ENCODE data around the gene TNRC6B.

DNA sequence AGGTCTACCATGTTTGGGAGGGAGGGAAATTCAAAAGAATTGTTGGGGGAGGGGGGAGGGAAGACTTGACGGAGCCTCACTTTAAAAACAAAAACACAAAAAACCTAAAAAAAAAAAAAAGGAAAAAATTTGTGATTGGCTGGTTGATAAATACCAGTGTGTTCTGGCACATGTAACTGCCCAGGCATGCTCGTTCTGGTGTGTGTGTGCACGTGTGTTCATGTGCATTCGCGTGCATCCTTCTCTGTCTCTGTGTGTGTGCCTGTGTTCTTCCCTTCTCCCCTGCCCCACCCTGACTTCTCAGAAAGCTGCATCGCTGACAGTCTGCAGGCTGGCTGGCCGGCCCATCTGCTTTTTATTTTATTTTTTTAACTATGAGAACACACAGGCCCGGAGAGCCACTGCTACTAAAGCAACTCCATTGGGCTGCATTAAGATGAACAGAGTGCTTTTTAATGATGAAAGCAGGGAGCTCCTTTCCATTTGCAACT, 146.0 kb downstream of the TNRC6B start:
- TF ChIP-seq, protein P1, sequence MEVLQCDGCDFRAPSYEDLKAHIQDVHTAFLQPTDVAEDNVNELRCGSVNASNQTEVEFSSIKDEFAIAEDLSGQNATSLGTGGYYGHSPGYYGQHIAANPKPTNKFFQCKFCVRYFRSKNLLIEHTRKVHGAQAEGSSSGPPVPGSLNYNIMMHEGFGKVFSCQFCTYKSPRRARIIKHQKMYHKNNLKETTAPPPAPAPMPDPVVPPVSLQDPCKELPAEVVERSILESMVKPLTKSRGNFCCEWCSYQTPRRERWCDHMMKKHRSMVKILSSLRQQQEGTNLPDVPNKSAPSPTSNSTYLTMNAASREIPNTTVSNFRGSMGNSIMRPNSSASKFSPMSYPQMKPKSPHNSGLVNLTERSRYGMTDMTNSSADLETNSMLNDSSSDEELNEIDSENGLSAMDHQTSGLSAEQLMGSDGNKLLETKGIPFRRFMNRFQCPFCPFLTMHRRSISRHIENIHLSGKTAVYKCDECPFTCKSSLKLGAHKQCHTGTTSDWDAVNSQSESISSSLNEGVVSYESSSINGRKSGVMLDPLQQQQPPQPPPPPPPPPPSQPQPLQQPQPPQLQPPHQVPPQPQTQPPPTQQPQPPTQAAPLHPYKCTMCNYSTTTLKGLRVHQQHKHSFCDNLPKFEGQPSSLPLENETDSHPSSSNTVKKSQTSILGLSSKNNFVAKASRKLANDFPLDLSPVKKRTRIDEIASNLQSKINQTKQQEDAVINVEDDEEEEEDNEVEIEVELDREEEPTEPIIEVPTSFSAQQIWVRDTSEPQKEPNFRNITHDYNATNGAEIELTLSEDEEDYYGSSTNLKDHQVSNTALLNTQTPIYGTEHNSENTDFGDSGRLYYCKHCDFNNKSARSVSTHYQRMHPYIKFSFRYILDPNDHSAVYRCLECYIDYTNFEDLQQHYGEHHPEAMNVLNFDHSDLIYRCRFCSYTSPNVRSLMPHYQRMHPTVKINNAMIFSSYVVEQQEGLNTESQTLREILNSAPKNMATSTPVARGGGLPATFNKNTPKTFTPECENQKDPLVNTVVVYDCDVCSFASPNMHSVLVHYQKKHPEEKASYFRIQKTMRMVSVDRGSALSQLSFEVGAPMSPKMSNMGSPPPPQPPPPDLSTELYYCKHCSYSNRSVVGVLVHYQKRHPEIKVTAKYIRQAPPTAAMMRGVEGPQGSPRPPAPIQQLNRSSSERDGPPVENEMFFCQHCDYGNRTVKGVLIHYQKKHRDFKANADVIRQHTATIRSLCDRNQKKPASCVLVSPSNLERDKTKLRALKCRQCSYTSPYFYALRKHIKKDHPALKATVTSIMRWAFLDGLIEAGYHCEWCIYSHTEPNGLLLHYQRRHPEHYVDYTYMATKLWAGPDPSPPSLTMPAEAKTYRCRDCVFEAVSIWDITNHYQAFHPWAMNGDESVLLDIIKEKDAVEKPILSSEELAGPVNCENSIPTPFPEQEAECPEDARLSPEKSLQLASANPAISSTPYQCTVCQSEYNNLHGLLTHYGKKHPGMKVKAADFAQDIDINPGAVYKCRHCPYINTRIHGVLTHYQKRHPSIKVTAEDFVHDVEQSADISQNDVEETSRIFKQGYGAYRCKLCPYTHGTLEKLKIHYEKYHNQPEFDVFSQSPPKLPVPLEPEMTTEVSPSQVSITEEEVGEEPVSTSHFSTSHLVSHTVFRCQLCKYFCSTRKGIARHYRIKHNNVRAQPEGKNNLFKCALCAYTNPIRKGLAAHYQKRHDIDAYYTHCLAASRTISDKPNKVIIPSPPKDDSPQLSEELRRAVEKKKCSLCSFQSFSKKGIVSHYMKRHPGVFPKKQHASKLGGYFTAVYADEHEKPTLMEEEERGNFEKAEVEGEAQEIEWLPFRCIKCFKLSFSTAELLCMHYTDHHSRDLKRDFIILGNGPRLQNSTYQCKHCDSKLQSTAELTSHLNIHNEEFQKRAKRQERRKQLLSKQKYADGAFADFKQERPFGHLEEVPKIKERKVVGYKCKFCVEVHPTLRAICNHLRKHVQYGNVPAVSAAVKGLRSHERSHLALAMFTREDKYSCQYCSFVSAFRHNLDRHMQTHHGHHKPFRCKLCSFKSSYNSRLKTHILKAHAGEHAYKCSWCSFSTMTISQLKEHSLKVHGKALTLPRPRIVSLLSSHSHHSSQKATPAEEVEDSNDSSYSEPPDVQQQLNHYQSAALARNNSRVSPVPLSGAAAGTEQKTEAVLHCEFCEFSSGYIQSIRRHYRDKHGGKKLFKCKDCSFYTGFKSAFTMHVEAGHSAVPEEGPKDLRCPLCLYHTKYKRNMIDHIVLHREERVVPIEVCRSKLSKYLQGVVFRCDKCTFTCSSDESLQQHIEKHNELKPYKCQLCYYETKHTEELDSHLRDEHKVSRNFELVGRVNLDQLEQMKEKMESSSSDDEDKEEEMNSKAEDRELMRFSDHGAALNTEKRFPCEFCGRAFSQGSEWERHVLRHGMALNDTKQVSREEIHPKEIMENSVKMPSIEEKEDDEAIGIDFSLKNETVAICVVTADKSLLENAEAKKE (CRISPR knock-in tag; IDR thresholded peaks at IDR 0.05), result no peak
- TF ChIP-seq, protein P2, sequence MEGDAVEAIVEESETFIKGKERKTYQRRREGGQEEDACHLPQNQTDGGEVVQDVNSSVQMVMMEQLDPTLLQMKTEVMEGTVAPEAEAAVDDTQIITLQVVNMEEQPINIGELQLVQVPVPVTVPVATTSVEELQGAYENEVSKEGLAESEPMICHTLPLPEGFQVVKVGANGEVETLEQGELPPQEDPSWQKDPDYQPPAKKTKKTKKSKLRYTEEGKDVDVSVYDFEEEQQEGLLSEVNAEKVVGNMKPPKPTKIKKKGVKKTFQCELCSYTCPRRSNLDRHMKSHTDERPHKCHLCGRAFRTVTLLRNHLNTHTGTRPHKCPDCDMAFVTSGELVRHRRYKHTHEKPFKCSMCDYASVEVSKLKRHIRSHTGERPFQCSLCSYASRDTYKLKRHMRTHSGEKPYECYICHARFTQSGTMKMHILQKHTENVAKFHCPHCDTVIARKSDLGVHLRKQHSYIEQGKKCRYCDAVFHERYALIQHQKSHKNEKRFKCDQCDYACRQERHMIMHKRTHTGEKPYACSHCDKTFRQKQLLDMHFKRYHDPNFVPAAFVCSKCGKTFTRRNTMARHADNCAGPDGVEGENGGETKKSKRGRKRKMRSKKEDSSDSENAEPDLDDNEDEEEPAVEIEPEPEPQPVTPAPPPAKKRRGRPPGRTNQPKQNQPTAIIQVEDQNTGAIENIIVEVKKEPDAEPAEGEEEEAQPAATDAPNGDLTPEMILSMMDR (conservative IDR thresholded peaks at IDR 0.05; ENCODE audit: low read depth in 2 of 2), result no peak
- TF ChIP-seq EZH2phosphoT487 (IDR thresholded peaks at IDR 0.05; ENCODE audit: unreplicated experiment) (no peak), CREB1 (CRISPR knock-in tag; IDR thresholded peaks at IDR 0.05; ENCODE audit: low read depth) (no peak), EZH2 (IDR thresholded peaks at IDR 0.05; ENCODE audit: low read depth, unreplicated experiment) (no peak), JUNB (IDR thresholded peaks at IDR 0.05; ENCODE audit: unreplicated experiment) (no peak), POLR2AphosphoS5 (IDR thresholded peaks at IDR 0.05; ENCODE audit: low read depth) (no peak), STAT1 (IDR thresholded peaks at IDR 0.05; ENCODE audit: unreplicated experiment) (no peak), ZNF114 (CRISPR knock-in tag; IDR thresholded peaks at IDR 0.05) (no peak), ZNF331 (CRISPR knock-in tag; IDR thresholded peaks at IDR 0.05; ENCODE audit: low read depth) (no peak)
- TF ChIP-seq, protein P3, sequence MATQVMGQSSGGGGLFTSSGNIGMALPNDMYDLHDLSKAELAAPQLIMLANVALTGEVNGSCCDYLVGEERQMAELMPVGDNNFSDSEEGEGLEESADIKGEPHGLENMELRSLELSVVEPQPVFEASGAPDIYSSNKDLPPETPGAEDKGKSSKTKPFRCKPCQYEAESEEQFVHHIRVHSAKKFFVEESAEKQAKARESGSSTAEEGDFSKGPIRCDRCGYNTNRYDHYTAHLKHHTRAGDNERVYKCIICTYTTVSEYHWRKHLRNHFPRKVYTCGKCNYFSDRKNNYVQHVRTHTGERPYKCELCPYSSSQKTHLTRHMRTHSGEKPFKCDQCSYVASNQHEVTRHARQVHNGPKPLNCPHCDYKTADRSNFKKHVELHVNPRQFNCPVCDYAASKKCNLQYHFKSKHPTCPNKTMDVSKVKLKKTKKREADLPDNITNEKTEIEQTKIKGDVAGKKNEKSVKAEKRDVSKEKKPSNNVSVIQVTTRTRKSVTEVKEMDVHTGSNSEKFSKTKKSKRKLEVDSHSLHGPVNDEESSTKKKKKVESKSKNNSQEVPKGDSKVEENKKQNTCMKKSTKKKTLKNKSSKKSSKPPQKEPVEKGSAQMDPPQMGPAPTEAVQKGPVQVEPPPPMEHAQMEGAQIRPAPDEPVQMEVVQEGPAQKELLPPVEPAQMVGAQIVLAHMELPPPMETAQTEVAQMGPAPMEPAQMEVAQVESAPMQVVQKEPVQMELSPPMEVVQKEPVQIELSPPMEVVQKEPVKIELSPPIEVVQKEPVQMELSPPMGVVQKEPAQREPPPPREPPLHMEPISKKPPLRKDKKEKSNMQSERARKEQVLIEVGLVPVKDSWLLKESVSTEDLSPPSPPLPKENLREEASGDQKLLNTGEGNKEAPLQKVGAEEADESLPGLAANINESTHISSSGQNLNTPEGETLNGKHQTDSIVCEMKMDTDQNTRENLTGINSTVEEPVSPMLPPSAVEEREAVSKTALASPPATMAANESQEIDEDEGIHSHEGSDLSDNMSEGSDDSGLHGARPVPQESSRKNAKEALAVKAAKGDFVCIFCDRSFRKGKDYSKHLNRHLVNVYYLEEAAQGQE (IDR thresholded peaks at IDR 0.05; ENCODE audit: unreplicated experiment), result no peak
- TF ChIP-seq, protein P4, sequence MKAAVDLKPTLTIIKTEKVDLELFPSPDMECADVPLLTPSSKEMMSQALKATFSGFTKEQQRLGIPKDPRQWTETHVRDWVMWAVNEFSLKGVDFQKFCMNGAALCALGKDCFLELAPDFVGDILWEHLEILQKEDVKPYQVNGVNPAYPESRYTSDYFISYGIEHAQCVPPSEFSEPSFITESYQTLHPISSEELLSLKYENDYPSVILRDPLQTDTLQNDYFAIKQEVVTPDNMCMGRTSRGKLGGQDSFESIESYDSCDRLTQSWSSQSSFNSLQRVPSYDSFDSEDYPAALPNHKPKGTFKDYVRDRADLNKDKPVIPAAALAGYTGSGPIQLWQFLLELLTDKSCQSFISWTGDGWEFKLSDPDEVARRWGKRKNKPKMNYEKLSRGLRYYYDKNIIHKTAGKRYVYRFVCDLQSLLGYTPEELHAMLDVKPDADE (IDR thresholded peaks at IDR 0.05), result no peak

Measured in GM23338 (cell line).